ENCODE results near the gene NR3C1. TPM values are rescaled to one million over a fixed set of nuclear protein-coding genes. Genes with fewer than 3 reads are reported as not detected.

The NR3C1 gene
- total RNA-seq, 4 donors from 2014 or later, result 29.7 to 79.2 (median 38.9) TPM

DNA sequence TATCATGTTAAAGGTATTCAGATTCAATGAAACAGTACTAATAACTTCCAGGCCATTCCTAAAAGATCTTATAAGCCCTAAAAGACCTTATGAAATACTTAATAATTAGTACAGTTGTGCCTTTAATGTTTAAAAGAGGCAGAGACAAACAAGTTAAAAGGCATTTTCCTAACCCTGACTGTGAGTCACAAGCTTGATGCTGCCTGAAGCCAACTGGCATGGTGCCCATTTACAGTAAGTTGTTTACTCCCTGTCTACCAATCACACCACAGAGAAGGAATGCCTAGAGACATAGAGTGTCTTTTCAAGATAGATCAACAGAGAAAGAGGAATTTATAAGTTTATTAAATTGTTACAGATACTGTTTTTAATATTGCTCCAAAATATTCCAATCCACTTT lies 47.8 kb downstream of the NR3C1 start:
- H3K4me3 ChIP-seq, result no peak overlapping the region
- H3K4me1 ChIP-seq, result peaks cover 0 to 42% (median 10%) of the 10 kb centered on the region in 4 donors
- H3K9me3 ChIP-seq, result no peaks in the 10 kb centered on the region
- DNase-seq, result peak in 2 of 3 donors; percentile 26 to 82
- no peaks in the 10 kb centered on the region for H3K27me3 ChIP-seq
- no peaks in the 10 kb centered on the region for H3K36me3 ChIP-seq
- no peak for TF ChIP-seq POLR2A (IDR thresholded peaks at IDR 0.05)
- no peak overlapping the region for H3K27ac ChIP-seq

DNA sequence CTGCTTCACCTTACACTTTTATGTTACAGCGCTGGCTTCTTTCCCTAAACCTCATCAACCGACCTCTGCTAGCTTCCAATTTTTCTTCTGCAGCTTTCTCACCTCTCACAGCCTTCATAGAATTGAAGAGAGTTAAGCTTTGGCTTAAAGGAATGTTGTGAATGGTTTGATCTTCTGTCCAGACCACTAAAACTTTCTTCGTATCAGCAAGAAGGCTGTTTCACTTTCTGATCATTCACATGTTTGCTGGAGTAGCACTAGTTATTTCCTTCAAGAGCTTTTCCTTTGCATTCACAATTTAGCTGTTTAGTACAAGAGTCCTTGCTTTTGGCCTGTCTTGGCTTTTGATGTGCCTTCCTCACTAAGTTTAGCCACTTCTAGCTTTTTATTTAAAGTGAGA lies 49.5 kb downstream of the NR3C1 start:
- H3K4me3 ChIP-seq, result no peak overlapping the region
- no peaks in the 10 kb centered on the region for H3K27me3 ChIP-seq
- H3K36me3 ChIP-seq, result no peaks in the 10 kb centered on the region
- H3K27ac ChIP-seq, result no peak overlapping the region
- peaks cover 0 to 40% (median 11%) of the 10 kb centered on the region in 4 donors for H3K4me1 ChIP-seq
- H3K9me3 ChIP-seq, result no peaks in the 10 kb centered on the region
- DNase-seq, result no peak
- TF ChIP-seq POLR2A (IDR thresholded peaks at IDR 0.05), result no peak
- TF ChIP-seq, protein P1, sequence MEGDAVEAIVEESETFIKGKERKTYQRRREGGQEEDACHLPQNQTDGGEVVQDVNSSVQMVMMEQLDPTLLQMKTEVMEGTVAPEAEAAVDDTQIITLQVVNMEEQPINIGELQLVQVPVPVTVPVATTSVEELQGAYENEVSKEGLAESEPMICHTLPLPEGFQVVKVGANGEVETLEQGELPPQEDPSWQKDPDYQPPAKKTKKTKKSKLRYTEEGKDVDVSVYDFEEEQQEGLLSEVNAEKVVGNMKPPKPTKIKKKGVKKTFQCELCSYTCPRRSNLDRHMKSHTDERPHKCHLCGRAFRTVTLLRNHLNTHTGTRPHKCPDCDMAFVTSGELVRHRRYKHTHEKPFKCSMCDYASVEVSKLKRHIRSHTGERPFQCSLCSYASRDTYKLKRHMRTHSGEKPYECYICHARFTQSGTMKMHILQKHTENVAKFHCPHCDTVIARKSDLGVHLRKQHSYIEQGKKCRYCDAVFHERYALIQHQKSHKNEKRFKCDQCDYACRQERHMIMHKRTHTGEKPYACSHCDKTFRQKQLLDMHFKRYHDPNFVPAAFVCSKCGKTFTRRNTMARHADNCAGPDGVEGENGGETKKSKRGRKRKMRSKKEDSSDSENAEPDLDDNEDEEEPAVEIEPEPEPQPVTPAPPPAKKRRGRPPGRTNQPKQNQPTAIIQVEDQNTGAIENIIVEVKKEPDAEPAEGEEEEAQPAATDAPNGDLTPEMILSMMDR (IDR thresholded peaks at IDR 0.05), result no peak

DNA sequence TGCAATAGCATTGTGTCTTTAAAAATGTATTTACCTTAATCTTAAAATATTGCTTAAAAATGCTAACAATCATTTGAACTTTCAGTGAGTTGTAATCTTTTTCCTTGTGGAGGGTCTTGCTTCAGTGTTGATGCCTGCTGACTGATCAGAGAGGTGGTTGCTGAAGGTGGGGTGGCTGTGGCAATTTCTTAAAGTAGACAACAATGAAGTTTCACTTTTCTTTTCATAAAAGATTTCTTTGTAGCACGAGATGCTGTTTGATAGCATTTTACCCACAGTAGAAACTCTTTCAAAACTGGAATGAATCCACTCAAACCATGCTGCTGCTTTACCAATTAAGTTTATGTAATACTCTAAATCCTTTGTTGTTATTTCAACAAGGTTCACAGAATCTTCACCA lies 50.8 kb downstream of the NR3C1 start:
- TF ChIP-seq POLR2A (IDR thresholded peaks at IDR 0.05), result no peak
- TF ChIP-seq, protein P1 (IDR thresholded peaks at IDR 0.05), result no peak
- H3K27ac ChIP-seq, result no peak overlapping the region
- H3K4me1 ChIP-seq, result peaks cover 0 to 40% (median 11%) of the 10 kb centered on the region in 4 donors
- H3K4me3 ChIP-seq, result no peak overlapping the region
- H3K27me3 ChIP-seq, result no peaks in the 10 kb centered on the region
- H3K9me3 ChIP-seq, result no peaks in the 10 kb centered on the region
- no peak for DNase-seq
- no peaks in the 10 kb centered on the region for H3K36me3 ChIP-seq

GRCh38 chr5:143350751-143351602 lies 52.5 kb downstream of the NR3C1 start:
- no peak for DNase-seq
- H3K9me3 ChIP-seq, result no peaks in the 10 kb centered on the region
- H3K4me3 ChIP-seq, result no peak overlapping the region
- no peaks in the 10 kb centered on the region for H3K36me3 ChIP-seq
- H3K27ac ChIP-seq, result no peak overlapping the region
- peaks cover 0 to 30% (median 12%) of the 10 kb centered on the region in 4 donors for H3K4me1 ChIP-seq
- no peaks in the 10 kb centered on the region for H3K27me3 ChIP-seq
- TF ChIP-seq POLR2A (IDR thresholded peaks at IDR 0.05), result no peak
- TF ChIP-seq, protein P1 (IDR thresholded peaks at IDR 0.05), result no peak

DNA sequence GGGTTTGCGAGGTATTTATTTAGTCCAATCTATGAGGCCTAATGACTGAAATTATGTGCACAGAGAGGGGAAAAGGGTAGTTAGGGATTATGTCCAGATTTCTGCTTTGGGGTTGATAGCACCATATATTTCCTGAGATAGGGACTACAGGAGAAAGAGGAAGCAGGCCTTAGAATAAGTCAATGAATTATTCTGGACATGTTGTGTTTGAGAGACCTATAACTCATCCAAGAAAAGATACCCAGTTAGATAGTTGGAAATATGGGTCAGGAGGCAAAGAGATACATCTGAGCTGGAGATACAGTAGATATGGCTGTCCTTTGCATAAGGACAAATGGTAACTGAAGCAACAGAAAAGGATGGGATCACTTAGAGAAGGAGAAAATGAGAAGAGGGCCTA lies 53.1 kb downstream of the NR3C1 start:
- Histone ChIP-seq H3K4me3 (no peak overlapping the region), H3K9me3 (no peaks in the 10 kb centered on the region), H3K4me1 (peaks cover 0 to 28% (median 9%) of the 10 kb centered on the region in 4 donors), H3K36me3 (no peaks in the 10 kb centered on the region), H3K27ac (no peak overlapping the region), H3K27me3 (no peaks in the 10 kb centered on the region)
- TF ChIP-seq POLR2A (IDR thresholded peaks at IDR 0.05), result no peak
- TF ChIP-seq, protein P1 (IDR thresholded peaks at IDR 0.05), result no peak
- DNase-seq, result no peak

DNA sequence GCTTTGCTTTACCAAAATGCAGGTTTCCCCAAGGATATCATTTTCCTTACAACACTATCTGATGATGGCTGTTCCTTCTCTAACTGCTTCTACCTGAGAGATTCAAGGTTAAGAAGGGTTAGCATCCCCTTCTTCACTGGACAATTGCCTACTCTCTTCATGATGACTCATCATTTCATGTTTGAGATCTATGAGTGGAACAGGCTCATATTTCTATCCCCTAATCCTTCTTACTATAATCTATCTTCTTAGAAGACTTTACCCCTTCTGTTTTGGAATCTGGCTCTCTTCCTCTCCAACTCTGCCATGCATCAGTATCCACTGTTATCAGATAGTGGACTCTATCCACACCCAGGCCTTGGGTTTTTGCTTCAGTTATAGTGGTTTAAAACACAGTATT lies 54.3 kb downstream of the NR3C1 start:
- H3K9me3 ChIP-seq, result no peaks in the 10 kb centered on the region
- H3K4me3 ChIP-seq, result no peak overlapping the region
- H3K27ac ChIP-seq, result no peak overlapping the region
- H3K36me3 ChIP-seq, result no peaks in the 10 kb centered on the region
- H3K4me1 ChIP-seq, result peaks cover 0 to 16% (median 6%) of the 10 kb centered on the region in 4 donors
- DNase-seq, result no peak
- H3K27me3 ChIP-seq, result no peaks in the 10 kb centered on the region
- TF ChIP-seq, protein P1 (IDR thresholded peaks at IDR 0.05), result no peak
- no peak for TF ChIP-seq POLR2A (IDR thresholded peaks at IDR 0.05)
